Activated naive CD4-positive, alpha-beta T cell (primary cell): ENCODE data around the gene BARX1.
"Not testable (repeated sequence)": the region's sequence is repeated elsewhere in the genome, so short reads cannot be mapped to it uniquely, and the experiment has no call there.

Experiments
- DNase-seq, 4 experiments: peaks; one replicate each; lab custom pipeline; 2025; lab: John Stamatoyannopoulos, UW

BARX1 gene

DNA sequence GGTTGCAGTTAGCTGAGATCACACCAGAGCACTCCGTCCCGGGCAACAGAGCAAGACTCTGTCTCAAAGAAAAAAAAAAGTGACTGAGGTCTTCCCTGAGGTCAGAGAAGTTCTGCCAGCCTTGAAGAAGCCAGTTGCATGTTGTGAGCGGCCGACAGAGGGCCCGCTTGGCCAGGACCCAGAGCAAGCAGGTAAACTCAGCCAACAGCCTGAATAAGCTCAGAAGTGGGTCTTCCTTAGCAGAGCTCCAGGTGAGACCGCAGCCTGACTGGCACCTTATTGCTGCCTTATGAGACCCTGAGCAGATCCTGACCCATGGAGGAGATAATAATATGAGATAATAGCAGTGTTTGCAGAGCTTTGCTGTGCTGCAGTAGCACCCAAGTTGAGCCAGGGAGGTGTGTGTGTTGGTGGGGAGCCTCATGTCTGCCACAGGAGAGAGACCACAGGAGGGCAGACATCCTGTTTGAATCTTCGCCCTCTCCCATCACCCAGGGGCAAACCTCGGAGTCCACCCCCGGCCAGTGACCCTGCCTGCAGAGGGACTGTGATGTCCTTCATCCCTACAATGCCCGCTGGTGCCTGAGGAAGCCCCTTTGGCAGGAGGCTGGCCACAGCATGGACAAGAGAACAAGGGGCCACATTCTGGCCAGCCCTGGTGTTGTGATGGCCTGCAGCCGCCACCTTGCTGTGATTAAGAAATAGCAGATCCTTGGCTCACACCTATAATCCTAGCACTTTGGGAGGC, 10.8 kb upstream of the BARX1 start:
- DNase-seq: no peak

DNA sequence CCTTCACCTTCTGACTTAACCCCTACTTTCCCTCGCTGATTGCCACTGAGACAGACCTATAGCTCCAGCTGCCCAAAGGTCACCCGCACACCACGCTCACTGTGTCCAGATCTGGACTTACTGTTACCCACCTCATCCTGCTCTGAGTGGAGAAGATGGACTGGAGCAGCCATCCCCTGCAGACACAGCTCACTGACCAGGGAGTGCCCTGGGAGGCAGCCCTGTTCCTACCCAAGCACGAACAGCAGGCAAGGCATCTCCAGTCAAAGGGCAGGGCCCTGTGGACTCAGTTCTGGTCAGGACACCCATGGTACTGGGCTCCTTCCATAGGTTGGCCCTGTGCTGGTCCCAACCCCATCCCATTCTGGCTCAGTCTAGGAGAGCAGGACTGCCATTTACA, 9.5 kb upstream of the BARX1 start:
- no peak for DNase-seq

DNA sequence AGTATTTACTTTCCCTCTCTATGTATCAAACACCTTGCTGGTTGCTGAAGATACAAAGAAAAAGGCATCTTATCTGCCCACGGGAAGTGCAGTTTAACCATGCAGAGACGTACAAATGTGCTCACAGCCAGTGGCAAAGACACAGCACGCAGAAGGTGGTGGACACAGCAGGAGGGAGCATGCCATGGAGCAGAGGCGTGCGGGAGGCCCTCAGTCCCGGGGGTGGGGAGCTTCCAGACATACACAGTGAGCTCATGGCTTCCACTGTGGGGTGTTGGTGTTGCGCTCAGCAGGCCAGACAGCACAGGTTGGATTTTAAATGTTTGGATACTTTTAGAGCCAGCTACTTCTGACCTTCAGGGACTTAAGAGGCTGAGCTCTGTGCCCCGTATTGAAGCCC, 8.8 kb upstream of the BARX1 start:
- DNase-seq: no peak

GRCh38 chr9:93963489-93963888, 8.3 kb upstream of the BARX1 start:
- not testable (repeated sequence) for DNase-seq

GRCh38 chr9:93962561-93963440, 7.6 kb upstream of the BARX1 start:
- peak; percentile 27 to 70 (median 52) for DNase-seq

GRCh38 chr9:93962017-93962416, 6.9 kb upstream of the BARX1 start:
- DNase-seq: no peak

- DNase-seq: no peak
Measured at GRCh38 chr9:93960971-93961841, 6.1 kb upstream of the BARX1 start.

DNA sequence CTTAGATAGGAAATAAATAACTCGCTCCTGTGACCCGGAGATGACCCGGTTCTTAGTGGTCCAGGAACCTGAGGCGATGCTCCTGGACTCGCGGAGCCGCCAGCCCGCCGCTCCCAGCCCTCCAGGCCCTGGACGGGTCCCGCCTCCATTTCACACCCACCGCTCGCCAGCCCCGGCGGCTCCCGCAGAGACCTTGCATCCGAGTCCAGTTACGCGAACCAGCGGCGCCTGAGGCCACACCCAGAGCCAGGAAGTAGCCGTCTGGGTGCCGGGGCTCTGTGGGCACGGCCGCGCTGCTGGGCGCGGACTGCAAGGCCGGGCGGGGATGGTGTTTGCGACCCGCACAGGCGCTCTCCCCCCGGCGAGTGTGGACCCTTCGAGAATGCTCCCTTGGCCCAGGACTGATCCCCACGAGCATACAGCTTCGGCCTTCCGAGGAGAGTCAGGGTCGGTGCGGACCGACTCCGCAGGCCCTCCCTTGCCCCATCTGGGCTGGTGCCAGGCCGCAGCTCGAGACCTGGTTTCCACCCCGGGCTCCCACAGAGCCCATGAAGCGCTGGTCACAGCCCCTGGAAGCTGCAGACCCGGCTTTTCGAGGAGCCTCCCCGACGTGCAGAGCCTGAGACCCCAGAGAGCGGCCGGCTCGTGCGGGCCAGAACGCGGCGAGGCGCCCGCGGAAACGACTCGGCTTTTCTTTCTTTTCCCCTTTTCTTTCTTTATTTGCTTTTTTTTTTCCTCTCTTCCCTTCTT, 5.2 kb upstream of the BARX1 start:
- no peak for DNase-seq

DNA sequence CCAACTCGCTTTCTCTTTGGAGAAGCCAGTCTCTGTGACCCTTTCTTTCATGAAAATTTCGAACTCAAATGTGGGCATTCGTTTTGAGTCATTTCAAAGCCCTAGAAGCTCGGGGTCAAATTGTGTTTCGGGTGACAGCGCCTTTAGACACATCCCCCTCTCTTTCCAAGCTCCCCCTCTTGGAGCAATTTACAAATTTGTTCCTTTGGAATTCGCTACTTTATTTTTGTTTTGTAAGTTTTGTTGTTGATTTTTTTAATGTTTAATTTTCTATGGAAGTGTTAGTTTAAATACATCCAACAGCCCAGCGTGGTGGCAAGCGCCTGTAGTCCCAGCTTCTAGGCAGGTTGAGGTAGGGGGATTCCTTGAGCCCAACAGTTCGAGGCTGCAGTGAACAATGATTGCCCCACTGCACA, 4.6 kb upstream of the BARX1 start:
- no peak for DNase-seq

DNA sequence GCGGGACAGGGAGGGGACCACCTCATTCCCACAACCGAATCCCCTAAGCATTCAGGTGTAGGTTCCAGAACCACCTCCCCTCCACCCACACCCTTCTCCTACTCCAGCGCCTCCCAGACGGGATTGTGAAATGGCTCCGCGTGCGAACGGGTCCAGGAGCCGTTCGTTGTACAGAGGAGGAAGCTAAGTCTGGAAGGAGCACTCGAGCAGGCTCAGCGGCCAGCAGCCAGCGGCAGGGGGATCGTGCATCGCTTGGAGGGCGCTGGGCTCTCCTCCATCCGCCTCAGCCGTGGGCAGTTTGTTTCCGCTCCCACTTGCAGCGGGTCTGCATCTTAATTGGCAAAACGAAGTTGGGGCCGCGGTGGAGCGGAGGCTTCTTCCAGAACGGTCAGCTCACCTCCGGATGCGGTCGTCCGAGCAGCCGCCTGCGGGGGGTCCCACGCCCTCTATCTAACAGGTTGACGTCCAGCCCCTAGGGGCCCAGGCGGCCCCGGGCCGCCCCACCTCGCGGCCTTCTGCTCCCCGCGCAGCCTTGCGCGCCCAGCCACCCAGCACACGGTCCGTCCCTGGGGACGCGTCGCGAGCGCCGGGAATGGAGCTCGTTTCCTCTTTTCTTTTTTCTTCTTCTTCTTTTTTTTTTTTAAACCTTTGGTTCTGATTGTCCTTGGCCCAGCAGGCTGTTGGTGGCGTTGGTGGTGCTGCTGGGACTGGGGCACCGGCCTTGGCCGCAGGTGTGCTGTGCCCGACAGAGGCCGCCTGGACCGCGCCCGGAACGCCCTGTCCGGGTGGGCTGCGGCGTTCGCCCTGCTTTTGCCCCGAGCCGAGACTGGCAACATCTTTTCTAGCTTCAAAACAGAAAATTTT, 3.9 kb upstream of the BARX1 start:
- no peak for DNase-seq

DNA sequence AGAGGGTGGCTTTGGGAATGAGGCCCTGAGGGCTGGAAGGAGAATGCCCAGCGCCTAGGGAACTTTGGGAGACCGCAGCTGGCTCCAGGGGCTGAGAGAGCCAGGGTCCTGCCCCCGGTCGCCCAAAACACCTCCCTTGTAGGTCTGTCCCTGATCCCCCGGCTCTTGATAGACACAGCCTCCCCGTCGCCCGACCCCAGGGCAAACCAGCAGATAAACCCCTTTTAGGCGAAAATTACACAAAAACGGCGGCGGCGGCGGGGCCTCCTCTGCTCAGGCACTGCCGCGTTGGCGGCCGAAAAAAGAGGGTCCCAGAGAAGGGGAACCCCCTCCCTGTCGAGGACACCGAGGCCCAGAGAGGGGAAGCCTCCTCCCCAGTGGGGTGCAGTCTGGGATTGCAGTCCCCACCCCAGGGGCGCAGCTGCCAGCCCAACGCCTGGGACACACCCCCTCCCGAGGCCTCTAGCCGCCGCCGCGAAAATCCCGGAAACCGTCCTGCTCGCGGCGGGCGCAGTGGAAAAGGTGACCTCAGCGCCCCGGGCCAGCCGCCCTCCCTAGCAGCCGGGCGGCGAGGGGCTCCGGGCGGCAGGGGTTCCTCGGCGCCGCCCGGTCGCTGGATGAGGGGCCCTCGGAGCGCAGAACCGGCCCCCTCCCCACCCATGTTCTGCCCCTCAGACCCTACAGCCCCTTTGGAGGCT, 3.1 kb upstream of the BARX1 start:
- DNase-seq: no peak

DNA sequence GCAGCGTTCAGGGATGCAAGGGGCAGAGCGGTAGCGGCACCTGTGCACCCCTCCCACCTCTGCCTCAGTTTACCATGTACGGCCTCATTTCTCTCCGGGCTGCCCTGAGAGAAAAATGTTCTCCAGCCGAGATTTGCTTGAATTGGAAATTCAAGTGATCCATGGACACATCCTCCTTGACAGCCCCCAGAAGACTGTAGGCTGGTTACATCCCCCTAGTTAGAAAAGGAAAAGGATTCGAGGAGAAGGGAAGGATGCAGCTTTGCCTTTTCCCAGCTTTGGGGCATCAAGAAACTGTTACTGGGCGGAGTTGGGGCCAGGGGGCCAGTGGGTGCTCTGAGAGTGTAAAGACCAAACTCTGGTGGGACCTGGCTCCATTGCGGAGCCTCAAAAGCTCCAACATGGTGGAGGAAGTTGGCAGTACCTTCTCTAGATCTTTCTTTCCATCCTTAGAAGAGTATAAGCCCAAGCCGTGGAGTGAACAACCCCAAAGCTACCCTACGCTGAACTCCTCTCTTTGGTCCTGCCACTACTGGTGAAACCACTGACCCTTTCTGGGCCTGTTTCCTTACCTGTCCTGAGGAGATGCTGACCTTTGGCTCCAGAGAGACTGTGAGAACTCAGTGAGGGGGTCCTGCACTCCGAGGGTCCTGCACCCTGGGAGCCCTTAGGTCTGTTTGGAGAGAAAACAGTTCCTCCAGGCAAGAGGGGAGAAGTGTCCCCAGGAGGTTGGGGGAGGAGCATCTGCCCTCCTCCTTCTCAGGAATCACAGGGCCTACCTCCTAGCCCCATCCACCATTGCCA, 1.0 kb upstream of the BARX1 start:
- DNase-seq: no peak

DNA sequence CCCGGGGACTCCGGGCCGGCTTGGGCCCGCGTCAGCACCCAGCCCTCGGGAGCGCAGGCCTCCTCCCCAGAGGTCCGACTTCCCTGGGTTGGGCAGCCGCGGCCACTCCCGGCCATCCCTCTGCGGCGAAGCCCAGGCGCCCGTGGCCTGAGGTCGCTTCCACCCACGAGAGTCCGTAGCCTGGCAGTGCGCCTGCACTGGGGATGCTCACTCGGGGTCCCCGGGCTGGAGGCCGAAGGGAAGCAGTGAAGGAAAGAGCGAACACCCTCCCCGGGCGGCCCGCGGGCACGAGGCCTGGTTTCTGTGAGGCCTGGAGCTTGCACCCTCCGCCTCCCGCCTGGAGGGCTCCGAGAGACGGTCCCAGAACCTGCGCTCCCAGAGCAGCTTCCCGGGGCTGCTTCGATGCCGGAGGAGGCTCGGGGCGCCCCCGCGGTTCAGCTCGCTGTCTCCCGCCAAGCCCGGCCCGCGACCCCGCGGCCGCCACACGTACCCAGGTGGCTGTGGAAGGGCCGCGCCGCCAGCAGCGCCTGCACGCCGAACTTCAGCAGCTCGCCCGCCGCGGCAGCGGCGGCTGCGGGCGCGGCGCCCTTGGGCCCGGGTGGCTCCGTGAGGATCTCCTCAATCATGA, 607 bp downstream of the BARX1 start:
- no peak for DNase-seq

GRCh38 chr9:93953496-93954433, 1.4 kb downstream of the BARX1 start:
- DNase-seq: no peak

- no peak for DNase-seq
Measured at GRCh38 chr9:93952784-93953495, 2.2 kb downstream of the BARX1 start.

- no peak for DNase-seq
Measured at GRCh38 chr9:93952119-93952783, 2.9 kb downstream of the BARX1 start.
